Measurements from ENCODE around the gene ASPRV1.

- TF ChIP-seq CTCF (conservative IDR thresholded peaks at IDR 0.05) (no peak), ZFX (IDR thresholded peaks at IDR 0.05) (no peak)
Measured at GRCh38 chr2:70007151-70007550, 45.7 kb upstream of the ASPRV1 start.

Measured in C4-2B (cell line).